ENCODE results near the gene CTDP1. TPM values are rescaled to one million over a fixed set of nuclear protein-coding genes. Genes with fewer than 3 reads are reported as not detected.

CTDP1 gene
- total and polyA plus RNA-seq, 9 of the 15 experiments (the other 6 are each of a cell fraction or from before 2014, with no cell fraction given), result 0.07 to 19.2 (median 4.0) TPM

DNA sequence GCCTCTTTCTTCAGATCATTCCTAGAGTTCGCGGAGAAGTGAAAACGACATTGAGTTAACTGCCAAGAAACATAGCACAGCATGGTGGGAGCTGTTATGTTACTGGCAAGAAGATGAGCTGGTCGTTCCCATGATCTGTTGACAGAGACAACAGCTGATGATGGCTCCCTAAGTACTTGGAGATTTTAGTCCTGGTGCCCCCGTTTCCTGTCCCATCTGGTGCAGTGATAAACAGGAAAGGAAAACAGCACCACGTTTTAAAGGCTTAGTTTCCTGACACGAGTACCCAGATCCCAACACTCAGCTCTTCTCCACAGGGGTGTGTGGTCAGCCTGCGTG lies 61.7 kb downstream of the CTDP1 start:
- Histone ChIP-seq H3K79me2 (ENCODE audit: control insufficient read depth, insufficient read depth, low read length) (no peaks in the 10 kb centered on the region), H3K9me1 (ENCODE audit: control insufficient read depth, insufficient read depth, low read length) (no peaks in the 10 kb centered on the region), H2AFZ (ENCODE audit: low read depth, low read length) (no peak overlapping the region), H3K36me3 (ENCODE audit: control insufficient read depth, insufficient read depth, low read length) (peaks cover 15% of the 10 kb centered on the region; the same call in 1 of the 3 replicates), H3K4me1 (replicated peaks in 1 of 2; ENCODE audit: control insufficient read depth in 2 of 2, insufficient read depth in 2 of 2, low read length in 2 of 2) (no peaks in the 10 kb centered on the region), H3K27me3 (ENCODE audit: control insufficient read depth in 2 of 2, insufficient read depth in 2 of 2, low read length in 2 of 2) (no peaks in the 10 kb centered on the region), H3K9me3 (replicated peaks; ENCODE audit: control insufficient read depth, insufficient read depth, low read depth, low read length) (no peaks in the 10 kb centered on the region), H3K4me3 (no peak overlapping the region), H3K4me2 (ENCODE audit: insufficient read depth, low read length) (no peak overlapping the region), H3K27ac (ENCODE audit: extremely low read depth, low read depth, low read length) (no peak overlapping the region), H4K20me1 (replicated peaks; ENCODE audit: control insufficient read depth, insufficient read depth, low read length) (no peaks in the 10 kb centered on the region), H3K9ac (ENCODE audit: insufficient read depth in 1 of 2, low read depth in 2 of 2, low read length in 2 of 2) (no peak overlapping the region)
- BruUV-seq (replicated peaks), result no TSS peak
- CTCF ChIA-PET (ENCODE audit: low intra/inter-chr PET ratio), result no interaction called here
- TF ChIP-seq ZKSCAN8 (CRISPR knock-in tag; IDR thresholded peaks at IDR 0.05), result no peak
- no peak for TF ChIP-seq TRIM24 (IDR thresholded peaks at IDR 0.05)
- TF ChIP-seq PHTF2 (CRISPR knock-in tag; IDR thresholded peaks at IDR 0.05), result no peak
- no peak for TF ChIP-seq GTF2A2 (tag; IDR thresholded peaks at IDR 0.05)
- no peak for TF ChIP-seq ZNF311 (CRISPR knock-in tag; IDR thresholded peaks at IDR 0.05)
- TF ChIP-seq, protein P1, sequence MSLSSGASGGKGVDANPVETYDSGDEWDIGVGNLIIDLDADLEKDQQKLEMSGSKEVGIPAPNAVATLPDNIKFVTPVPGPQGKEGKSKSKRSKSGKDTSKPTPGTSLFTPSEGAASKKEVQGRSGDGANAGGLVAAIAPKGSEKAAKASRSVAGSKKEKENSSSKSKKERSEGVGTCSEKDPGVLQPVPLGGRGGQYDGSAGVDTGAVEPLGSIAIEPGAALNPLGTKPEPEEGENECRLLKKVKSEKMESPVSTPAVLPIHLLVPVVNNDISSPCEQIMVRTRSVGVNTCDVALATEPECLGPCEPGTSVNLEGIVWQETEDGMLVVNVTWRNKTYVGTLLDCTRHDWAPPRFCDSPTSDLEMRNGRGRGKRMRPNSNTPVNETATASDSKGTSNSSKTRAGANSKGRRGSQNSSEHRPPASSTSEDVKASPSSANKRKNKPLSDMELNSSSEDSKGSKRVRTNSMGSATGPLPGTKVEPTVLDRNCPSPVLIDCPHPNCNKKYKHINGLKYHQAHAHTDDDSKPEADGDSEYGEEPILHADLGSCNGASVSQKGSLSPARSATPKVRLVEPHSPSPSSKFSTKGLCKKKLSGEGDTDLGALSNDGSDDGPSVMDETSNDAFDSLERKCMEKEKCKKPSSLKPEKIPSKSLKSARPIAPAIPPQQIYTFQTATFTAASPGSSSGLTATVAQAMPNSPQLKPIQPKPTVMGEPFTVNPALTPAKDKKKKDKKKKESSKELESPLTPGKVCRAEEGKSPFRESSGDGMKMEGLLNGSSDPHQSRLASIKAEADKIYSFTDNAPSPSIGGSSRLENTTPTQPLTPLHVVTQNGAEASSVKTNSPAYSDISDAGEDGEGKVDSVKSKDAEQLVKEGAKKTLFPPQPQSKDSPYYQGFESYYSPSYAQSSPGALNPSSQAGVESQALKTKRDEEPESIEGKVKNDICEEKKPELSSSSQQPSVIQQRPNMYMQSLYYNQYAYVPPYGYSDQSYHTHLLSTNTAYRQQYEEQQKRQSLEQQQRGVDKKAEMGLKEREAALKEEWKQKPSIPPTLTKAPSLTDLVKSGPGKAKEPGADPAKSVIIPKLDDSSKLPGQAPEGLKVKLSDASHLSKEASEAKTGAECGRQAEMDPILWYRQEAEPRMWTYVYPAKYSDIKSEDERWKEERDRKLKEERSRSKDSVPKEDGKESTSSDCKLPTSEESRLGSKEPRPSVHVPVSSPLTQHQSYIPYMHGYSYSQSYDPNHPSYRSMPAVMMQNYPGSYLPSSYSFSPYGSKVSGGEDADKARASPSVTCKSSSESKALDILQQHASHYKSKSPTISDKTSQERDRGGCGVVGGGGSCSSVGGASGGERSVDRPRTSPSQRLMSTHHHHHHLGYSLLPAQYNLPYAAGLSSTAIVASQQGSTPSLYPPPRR (CRISPR knock-in tag; IDR thresholded peaks at IDR 0.05; ENCODE audit: borderline replicate concordance), result no peak
- TF ChIP-seq MYC (IDR thresholded peaks at IDR 0.05; ENCODE audit: low read depth, low read length), result no peak
- no peak for TF ChIP-seq MYC (CRISPR knock-in tag; IDR thresholded peaks at IDR 0.05; ENCODE audit: borderline replicate concordance, low read depth)
- no peak for TF ChIP-seq ZNF444 (CRISPR knock-in tag; IDR thresholded peaks at IDR 0.05)
- no peak for TF ChIP-seq ASH1L (IDR thresholded peaks at IDR 0.05; ENCODE audit: borderline replicate concordance, low read depth, partially characterized antibody)
- intact Hi-C loops (cut with micrococcal nuclease), result no loop called here
- ATAC-seq (no peak), DNase-seq (ENCODE audit: extremely low read depth in 1 of 4, low spot score in 3 of 4) (no peak), FAIRE-seq (no peak)
- in situ Hi-C loops (cut with MboI), result no loop called here
- 86% methylated on average over 8 of the region's 8 CpGs for WGBS (ENCODE audit: insufficient coverage, low coverage, missing lambda C conversion rate)
- POLR2A ChIA-PET, result no interaction called here
